GM18499 (cell line): Measurements from ENCODE around the gene SLC22A14.
"Not testable (repeated sequence)": the region's sequence is repeated elsewhere in the genome, so short reads cannot be mapped to it uniquely, and the experiment has no call there.

ENCODE experiments used
- ATAC-seq: cut with Tn5 transposase; IDR thresholded peaks from one replicate; pipeline ENCODE4 v1.9.1; 2021; ENCODE audit warnings: moderate number of reproducible peaks; ENCODE audit not compliant: insufficient read depth, unreplicated experiment

Gene SLC22A14

GRCh38 chr3:38312356-38312755 is 30.3 kb downstream of the SLC22A14 start:
- no peak for ATAC-seq

- ATAC-seq: no peak
Observed at GRCh38 chr3:38313263-38313662, 31.2 kb downstream of the SLC22A14 start.

GRCh38 chr3:38313695-38314094 is 31.6 kb downstream of the SLC22A14 start:
- ATAC-seq: no peak

- no peak for ATAC-seq
Observed at GRCh38 chr3:38314112-38314763, 32.1 kb downstream of the SLC22A14 start.

- ATAC-seq: no peak
Observed at GRCh38 chr3:38314764-38315487, 32.8 kb downstream of the SLC22A14 start.

GRCh38 chr3:38315488-38316230 is 33.6 kb downstream of the SLC22A14 start:
- ATAC-seq: no peak

GRCh38 chr3:38316356-38317191 is 34.5 kb downstream of the SLC22A14 start:
- no peak for ATAC-seq

- no peak for ATAC-seq
Observed at GRCh38 chr3:38317192-38317759, 35.2 kb downstream of the SLC22A14 start.

- no peak for ATAC-seq
Observed at GRCh38 chr3:38318766-38319671, 36.9 kb downstream of the SLC22A14 start.

- ATAC-seq: not testable (repeated sequence)
Observed at GRCh38 chr3:38320638-38321037, 38.5 kb downstream of the SLC22A14 start.

GRCh38 chr3:38323060-38323459 is 41.0 kb downstream of the SLC22A14 start:
- no peak for ATAC-seq

GRCh38 chr3:38325256-38325655 is 43.2 kb downstream of the SLC22A14 start:
- no peak for ATAC-seq

- no peak for ATAC-seq
Observed at GRCh38 chr3:38327335-38328009, 45.4 kb downstream of the SLC22A14 start.

- no peak for ATAC-seq
Observed at GRCh38 chr3:38331257-38332022, 49.3 kb downstream of the SLC22A14 start.

GRCh38 chr3:38332201-38332600 is 50.1 kb downstream of the SLC22A14 start:
- ATAC-seq: no peak

GRCh38 chr3:38334142-38335055 is 52.3 kb downstream of the SLC22A14 start:
- no peak for ATAC-seq

- ATAC-seq: no peak
Observed at GRCh38 chr3:38335263-38335662, 53.2 kb downstream of the SLC22A14 start.
